GM20000 (cell line): ENCODE data around the gene STK32A.

Source experiments
- DNase-seq: peaks from one replicate; pipeline ENCODE4 v3.0.0; 2012; ENCODE audit warnings: low spot score
- TF ChIP-seq, protein P1 (sequence below): IDR thresholded peaks from 2 replicates; pipeline ENCODE4 v1.5.1; 2012; ENCODE audit warnings: mild to moderate bottlenecking, control low read depth; ENCODE audit errors: extremely low read depth, missing control alignments

STK32A gene

DNA sequence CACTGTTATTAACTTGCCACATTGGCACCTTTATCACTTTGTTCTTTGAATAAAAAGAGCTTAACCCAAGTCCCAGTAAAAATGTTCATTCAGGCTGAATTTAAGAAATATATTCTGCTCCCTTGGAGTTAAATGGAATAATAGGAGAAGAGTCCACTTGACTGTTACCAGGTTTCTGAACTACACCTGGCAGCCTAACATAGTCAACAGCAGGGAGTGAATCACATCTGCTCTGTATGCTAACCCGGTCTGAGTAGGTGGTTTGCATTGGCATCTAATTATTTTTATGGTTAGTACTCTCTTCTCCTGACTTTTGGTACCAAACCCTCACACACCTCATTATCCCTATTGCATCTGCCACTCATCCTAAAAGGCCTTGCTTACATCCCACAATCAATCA lies 86.7 kb downstream of the STK32A start:
- no peak for DNase-seq
- TF ChIP-seq, protein P1, sequence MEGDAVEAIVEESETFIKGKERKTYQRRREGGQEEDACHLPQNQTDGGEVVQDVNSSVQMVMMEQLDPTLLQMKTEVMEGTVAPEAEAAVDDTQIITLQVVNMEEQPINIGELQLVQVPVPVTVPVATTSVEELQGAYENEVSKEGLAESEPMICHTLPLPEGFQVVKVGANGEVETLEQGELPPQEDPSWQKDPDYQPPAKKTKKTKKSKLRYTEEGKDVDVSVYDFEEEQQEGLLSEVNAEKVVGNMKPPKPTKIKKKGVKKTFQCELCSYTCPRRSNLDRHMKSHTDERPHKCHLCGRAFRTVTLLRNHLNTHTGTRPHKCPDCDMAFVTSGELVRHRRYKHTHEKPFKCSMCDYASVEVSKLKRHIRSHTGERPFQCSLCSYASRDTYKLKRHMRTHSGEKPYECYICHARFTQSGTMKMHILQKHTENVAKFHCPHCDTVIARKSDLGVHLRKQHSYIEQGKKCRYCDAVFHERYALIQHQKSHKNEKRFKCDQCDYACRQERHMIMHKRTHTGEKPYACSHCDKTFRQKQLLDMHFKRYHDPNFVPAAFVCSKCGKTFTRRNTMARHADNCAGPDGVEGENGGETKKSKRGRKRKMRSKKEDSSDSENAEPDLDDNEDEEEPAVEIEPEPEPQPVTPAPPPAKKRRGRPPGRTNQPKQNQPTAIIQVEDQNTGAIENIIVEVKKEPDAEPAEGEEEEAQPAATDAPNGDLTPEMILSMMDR: no peak

DNA sequence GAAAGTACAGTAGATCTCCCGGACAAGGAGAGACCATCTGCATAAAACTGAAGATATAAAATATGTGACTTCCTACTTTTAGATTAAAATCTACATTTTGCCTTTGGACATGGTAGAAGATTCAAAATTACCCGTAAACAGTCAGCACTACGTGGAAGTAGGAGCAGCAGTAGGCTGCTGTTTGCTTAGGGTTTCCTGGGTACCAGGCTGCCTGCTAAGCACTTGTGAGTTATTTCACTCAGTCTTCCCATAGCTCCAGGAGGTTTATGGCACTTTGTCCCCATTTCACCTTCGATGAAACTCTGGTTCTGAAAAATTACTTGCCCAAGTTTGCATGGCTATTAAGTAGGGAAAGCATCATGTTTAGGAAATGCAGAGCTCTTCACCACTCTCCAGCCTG lies 92.6 kb downstream of the STK32A start:
- TF ChIP-seq, protein P1: no peak
- no peak for DNase-seq

DNA sequence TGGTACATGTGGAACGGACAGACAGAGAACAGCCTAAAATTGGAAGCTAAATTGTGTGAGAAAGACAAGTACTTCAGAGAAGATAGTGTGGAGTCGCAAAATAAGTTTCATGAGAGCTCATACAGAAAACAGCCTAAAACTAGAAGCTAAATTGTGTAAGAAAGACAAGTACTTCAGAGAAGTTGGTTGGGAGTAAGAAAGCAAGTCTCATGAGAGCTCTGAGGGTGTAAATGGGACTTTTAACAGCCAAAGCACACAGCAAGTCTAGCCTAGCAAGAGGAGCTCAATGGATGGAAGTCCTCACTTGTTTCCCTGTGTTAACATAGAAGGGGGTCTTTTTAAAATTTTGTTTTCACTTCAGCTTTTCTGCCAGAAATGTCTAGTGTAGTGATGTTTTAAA lies 93.1 kb downstream of the STK32A start:
- no peak for DNase-seq
- TF ChIP-seq, protein P1: no peak

DNA sequence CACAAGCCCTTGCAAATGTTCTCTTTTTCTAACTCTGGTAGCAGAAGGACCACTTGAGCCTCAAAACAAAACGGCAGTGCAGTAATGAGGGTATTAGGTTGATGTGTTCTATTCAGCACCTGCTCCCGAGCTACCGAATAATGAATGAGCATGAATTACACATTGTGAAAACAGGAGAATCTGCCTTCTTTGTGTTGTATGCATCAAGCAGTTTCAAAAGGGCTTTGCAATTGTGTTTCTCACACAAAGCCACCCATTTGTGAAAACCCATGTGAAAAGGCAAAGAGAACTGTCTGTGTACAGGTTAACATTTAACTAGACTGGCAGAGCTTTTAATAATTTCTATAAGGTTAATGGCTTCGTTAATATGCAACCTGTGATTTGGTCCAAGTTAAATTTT lies 97.8 kb downstream of the STK32A start:
- no peak for DNase-seq
- TF ChIP-seq, protein P1: no peak

DNA sequence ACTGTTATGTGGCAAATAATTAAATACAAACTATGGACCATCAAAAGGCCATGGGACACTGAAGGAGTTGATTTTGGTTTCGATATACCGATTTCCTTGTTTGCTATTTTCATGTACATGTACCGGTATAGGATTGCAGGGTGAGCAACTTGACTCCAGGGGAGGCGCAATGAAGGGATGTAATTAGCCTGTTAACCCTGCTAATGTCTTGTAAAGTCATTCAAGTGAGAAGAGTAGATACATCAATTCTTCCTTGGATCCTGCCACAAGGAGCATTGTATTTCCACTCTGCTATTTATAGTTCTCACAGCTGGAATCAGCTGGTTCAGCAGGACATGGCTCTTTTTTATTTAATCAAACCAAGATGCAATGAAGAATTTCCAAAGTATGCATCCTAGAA lies 102.0 kb downstream of the STK32A start:
- TF ChIP-seq, protein P1: no peak
- no peak for DNase-seq

DNA sequence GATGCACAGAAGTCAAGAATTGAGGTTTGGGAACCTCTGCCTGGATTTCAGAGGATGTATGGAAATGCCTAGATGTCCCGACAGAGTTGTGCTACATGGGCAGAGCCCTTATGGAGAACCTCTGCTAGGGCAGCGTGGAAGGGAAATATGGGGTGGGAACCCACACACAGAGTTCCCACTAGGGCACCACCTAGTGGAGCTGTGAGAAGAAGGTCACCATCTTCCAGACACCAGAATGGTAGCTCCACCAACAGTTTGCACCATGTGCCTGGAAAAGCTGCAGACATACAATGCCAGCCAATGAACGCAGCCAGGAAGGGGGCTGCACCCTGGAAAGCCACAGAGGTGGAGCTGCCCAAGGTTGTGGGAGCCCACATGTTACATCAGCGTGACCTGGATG lies 104.5 kb downstream of the STK32A start:
- DNase-seq: no peak
- TF ChIP-seq, protein P1: no peak

DNA sequence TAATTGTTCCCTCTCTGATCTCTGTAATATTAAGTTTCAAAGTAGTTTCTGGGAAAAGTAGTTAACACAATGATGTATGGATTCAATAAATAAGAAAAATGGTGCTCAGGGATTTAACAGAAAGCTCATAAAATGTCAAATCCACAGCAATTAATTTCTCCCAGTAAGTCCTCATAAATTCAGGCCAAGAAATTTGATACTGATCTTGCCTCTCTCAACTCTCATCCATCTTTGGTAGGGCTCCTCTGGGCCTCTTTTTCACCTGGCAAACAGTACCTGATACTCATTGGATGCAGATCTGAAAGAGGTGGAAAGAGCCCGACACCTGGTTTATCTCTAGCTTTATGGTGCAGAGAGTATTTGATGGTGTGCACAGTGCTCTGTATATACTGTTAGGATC lies 106.1 kb downstream of the STK32A start:
- no peak for DNase-seq
- TF ChIP-seq, protein P1: no peak

DNA sequence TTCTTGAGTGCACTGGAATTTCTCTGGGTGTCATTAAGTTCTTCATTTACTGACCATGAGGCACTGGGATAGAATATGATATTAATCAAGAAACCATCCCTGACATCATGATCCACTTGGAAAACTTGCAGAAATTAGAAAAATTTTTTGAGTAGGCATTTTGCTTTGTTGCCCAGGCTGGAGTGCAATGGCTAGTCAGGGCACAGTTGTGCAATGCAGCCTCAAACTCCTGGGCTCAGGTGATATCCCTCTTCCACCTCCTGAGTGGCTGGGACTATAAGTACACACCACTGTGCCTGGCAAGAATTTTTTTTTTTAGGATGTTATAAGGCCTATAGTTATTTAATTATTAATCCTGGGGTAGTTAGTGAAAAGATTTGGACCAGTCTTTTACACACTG lies 106.5 kb downstream of the STK32A start:
- TF ChIP-seq, protein P1: no peak
- DNase-seq: no peak
